ENCODE measurements around the gene ASB3.

- TF ChIP-seq, protein P1, sequence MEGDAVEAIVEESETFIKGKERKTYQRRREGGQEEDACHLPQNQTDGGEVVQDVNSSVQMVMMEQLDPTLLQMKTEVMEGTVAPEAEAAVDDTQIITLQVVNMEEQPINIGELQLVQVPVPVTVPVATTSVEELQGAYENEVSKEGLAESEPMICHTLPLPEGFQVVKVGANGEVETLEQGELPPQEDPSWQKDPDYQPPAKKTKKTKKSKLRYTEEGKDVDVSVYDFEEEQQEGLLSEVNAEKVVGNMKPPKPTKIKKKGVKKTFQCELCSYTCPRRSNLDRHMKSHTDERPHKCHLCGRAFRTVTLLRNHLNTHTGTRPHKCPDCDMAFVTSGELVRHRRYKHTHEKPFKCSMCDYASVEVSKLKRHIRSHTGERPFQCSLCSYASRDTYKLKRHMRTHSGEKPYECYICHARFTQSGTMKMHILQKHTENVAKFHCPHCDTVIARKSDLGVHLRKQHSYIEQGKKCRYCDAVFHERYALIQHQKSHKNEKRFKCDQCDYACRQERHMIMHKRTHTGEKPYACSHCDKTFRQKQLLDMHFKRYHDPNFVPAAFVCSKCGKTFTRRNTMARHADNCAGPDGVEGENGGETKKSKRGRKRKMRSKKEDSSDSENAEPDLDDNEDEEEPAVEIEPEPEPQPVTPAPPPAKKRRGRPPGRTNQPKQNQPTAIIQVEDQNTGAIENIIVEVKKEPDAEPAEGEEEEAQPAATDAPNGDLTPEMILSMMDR (IDR thresholded peaks at IDR 0.05), result no peak
- no peak for TF ChIP-seq POLR2A (IDR thresholded peaks at IDR 0.05)
These were observed 24.8 kb upstream of the ASB3 start for GRCh38 chr2:53811601-53812000.
